Activated CD4-positive, CD25-positive, alpha-beta regulatory T cell treated with anti-CD3 and anti-CD28 coated beads, Interleukin-2, amount 50 U/mL, for 16 hours (primary cell): ENCODE data around the gene GEMIN2.
"Not testable (repeated sequence)": the region's sequence is repeated elsewhere in the genome, so short reads cannot be mapped to it uniquely, and the experiment has no call there.

ENCODE experiments used
- DNase-seq: peaks from one replicate; pipeline ENCODE4 v3.0.0-alpha.2; 2020; ENCODE audit warnings: low read depth, low spot score

The GEMIN2 gene

DNA sequence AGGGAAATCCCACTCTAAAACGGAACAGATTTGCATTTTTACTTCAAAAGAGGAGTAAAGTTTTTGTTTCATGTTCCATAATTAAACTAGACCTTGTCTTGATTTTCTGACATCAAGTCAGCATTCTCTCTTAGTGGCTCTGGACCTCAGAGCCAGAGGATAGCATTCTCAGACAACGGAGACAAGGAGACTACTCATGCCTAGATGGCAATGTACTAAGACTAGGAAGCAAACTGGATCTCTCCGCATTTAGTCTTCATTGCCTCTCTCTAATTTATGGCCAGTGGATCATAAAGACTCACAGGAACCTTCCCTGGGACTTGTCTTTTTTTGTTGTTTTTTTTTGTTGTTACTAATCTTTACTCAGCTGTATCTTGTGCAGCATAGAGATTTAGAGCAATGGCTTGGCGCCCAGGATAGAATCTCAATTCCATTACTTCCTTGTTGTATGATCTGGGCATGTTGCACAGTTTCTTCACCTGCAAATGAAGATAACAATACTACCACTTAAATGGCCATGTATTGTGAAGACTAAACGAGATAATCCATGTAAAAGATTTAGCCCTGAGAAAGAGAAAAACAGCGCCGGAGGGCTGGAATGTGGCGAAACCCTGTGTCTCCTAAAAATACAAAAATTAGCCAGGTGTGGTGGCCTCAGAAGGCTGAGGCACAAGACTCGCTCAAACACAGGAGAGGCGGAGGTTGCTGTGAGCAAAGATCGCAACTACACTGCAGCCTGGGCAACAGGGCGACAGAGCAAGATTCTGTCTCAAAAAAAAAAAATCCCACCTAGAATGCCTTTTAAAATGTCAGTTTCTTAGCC is 4.0 kb upstream of the GEMIN2 start:
- DNase-seq = no peak

DNA sequence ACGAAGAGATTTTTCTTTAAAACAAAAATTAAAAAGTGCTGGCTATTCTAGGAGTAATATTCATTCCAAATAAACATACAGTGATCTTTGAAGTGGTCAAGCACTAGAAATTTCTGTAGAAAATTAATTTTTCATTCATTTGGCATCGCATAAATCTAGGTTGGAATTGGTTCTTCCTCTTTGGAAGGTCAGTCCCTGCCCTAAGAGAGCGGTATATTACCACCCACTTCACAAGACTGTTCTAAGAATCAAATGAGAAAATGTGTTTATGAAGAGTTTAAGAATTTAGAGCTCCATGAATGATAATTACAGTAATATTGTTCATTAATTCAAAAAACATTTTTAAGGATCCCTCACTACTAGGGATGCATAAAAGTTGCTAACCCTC is 444 bp upstream of the GEMIN2 start:
- DNase-seq = no peak

DNA sequence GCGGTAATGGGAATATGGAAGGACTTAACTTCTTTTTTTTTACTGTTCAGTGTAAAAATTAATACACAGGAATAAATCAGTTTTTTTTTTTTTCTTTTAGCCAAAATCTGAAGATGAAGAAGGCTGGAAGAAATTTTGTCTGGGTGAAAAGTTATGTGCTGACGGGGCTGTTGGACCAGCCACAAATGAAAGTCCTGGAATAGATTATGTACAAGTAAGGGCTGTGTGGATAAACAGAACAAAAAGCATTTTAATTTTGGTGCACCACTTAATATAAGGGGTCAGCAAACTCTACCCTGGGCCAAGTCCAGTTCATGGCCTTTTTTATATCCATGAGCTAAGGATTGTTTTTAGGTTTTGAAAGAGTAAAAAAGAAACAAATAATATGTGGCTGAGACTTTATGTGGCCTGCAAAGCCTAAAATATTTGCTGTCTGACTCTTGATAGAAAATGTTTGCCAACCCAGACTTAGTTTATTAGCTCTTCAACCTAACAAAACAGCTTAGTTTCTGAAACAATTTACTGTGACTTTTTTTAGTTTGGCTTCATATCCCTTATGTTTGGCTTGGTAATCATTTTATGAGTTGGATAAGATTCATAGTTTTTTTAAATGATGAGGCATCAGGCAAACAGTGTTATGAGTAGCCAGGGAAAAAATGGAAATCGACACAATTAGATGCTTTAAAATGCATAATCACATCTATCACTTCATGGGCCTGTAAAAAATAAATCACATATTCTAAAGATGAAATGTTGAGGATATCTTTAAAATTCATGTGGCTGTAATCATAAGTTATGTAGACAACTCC is 8.4 kb downstream of the GEMIN2 start:
- no peak for DNase-seq

DNA sequence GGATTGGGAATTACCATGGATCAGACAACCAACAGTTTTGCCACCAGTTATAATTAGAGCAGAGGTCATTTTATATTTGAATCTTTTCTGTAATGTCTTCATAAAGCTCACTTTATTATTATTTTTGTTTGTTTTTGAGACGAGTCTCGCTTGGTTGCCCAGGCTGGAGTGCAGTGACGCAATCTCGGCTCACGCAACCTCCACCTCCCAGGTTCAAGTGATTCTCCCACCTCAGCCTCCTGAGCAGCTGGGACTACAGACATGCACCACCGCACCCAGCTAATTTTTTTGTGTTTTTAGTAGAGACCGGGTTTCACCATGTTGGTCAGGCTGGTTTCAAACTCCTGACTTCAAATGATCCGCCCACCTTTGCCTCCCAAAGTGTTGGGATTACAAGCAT is 23.7 kb downstream of the GEMIN2 start:
- not testable (repeated sequence) for DNase-seq

DNA sequence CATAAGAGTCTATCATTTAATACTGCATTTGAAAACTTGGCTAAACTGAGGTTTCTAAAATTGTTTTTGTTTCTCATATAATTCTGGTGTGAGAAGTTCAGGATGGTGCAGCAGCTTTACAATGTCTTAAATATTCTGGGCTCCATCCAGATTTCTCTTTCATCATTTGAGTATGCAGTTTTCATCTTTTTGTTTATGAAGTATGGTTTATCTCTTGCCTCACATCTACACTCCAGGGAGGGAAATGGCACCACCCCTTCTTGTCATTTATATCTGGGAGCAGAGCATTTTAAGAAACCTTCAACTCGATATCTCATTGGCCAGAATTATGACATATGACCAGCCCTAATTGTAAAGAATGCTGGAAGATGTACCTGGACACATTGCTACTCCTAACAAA is 24.3 kb downstream of the GEMIN2 start:
- no peak for DNase-seq

DNA sequence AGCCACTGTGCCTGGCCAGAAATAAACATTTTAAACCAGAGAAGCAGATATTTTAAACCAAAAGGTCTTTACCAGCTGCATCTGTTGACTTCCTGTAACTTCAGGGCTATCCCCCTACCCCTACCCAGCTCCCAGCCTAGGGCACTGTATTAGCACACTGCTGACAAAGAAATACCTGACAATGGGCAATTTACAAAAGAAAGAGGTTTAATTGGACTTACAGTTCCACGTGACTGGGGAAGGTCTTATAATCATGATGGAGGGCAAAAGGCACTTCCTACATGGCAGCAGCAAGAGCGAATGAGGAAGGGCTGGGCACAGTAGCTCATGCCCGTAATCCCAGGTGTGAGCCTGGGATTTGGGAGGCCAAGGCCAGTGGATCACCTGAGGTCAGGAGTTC is 26.0 kb downstream of the GEMIN2 start:
- no peak for DNase-seq

DNA sequence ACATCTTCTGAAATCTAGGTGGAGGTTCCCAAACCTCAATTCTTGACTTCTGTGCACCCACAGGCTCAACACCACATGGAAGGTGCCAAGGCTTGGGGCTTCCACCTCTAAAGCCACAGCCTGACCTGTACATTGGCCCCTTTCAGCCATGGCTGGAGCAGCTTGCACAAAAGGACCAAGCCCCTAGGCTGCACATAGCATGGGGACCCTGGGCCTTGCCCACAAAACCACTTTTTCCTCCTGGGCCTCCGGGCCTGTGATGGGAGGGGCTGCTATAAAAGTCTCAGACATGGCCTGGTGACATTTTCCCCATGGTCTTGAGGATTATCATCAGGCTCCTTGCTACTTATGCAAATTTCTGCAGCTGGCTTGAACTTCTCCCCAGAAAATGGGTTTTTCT is 27.5 kb downstream of the GEMIN2 start:
- DNase-seq = not testable (repeated sequence)

DNA sequence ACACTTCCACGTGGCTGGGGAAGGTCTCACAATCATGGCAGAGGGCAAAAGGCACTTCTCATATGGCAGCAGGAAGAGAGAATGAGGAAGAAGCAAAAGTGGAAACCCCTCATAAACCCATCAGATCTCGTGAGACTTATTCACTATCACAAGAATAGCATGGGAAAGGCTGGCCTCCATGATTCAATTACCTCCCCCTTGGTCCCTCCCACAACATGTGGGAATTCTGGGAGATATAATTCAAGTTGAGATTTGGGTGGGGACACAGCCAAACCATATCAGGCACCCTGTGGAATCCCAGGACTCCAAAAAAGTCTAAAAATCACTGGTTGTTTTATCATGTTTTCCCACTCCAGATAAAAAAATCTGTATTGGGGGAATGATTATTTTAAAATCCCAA is 29.1 kb downstream of the GEMIN2 start:
- not testable (repeated sequence) for DNase-seq

DNA sequence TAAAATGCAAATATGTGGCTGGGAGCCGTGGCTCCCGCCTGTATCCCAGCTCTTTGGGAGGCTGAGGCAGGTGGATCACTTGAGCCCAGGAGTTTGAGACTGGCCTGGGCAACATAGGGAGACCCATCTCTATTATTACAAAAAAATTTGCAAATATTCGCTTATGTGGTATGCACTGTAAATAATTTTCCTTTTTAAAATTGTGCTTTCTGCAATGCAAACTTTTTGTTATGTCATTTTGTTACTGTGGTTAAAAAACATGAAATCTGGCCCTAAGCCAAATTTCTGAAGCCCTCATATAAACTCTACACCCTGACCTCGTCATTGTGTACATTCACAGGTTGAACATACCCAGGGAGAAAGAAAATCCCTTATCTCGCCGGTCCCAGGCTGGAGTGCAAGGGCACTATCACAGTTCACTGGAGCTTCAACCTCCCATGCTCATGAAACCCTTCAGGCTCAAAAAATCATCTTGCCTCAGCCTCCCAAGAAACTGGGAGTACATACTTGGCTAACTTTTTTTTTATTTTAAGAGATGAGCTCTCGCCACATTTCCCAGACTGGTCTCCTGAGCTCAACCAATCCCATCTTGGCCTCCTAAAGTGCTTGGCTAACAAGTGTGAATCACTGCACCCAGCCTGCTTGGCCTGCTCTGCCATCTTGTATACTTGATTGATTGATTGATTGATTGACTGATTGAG is 31.3 kb downstream of the GEMIN2 start:
- no peak for DNase-seq

DNA sequence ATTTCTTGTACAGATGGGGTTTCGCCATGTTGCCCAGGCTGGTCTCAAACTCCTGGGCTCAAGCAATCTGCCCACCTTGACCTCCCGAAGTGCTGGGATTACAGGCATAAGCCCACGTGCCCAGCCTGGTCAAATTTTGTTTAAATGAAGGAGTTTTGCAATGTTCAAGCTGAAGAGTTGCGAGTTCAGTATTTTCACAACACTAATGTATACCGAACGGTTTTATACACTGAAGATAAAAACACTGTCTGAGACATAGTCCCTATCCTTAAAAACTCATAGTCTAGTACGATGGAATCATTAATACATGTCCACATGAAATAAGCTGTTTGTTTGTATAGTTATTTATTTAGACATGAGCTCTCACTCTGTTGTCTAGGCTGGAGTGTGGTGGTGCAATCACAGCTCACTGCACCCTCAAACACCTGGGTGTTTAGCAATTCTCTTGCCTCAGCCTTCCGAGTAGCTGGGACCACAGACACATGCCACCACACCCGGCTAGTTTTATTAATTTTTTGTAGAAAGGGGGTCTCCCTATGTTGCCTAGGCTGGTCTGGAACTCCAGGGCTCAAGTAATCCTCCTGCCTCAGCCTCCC is 40.6 kb downstream of the GEMIN2 start:
- no peak for DNase-seq

DNA sequence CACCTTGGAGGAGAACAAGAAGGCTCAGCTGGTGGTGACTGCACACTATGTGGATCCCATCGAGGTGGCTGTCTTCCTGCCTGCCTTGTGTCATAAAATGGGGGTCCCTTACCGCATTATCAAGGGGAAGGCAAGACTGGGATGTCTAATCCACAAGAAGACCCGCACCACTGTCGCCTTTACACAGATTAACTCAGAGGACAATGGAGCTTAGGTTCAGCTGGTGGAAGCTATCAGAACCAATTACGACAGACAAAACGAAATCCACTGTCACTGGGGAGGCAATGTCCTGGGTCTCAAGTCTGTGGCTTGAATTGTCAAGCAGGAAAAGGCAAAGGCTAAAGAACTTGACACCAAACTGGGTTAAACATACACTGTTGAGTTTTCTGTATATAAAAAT is 43.4 kb downstream of the GEMIN2 start:
- no peak for DNase-seq

DNA sequence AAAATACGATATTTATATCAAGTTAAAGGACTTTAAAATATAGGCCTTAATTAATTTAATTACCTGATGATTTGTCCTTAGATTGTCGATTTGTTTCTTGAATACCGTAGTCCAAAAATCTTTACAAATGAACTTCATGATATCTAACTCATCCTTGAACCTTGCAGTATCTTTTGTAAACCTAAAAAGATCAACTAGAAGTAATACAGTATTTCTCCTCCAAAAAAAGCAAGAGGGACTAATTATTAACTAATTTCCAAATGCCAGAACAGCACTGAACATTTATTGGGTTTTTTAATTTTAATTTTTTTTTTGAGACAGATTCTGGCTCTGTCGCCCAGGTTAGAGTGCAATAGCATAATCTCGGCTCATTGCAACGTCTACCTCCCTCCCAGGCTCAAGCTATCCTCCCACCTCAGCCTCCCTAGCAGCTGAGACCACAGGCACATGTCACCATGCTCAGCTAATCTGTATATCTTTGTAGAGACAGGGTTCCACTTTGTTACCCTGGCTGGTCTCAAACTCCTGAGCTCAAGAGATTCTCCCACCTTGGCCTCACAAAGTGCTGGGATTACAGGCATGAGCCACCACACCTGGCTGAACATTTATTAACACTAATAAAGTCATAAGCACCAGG is 44.2 kb downstream of the GEMIN2 start:
- DNase-seq = no peak

DNA sequence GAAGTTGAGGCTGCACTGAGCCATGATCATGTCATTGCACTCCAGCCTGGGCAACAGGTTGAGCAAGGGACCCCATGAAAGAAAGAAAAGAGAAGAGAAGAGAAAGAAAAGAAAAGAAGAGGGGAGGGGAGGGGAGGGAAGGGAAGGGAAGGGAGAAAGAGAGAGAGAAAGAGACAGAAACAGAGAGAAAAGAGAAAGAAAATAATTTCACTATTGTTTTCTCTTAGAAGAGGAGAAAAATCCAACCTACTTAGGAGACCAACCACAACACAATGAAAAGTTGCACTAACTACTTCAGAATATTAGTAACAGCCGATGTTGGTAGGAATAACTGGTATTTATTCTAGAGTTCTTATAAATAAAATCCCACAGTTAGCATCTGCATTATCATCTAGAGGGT is 46.4 kb downstream of the GEMIN2 start:
- DNase-seq = no peak

DNA sequence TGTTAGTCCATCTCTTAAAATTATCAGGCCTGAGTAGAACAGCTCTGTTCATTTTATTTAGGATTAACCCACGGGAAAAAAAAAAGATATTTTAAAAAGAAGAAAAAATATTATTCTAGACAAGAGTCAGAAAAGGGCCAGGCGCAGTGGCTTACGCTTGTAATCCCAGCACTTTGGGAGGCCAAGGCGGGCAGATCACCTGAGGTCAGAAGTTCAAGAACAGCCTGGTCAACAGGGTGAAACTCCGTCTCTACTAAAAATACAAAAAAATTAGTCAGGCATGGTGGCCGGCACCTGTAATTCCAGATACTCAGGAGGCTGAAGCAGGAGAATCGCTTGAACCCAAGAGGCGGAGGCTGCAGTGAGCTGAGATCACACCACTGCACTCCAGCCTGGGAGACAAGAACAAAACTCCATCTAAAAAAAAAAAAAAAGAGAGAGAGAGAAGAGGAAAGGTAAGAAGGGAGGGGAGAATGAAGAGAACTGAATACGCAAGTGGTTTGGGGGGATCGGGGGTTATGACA is 53.7 kb downstream of the GEMIN2 start:
- not testable (repeated sequence) for DNase-seq

DNA sequence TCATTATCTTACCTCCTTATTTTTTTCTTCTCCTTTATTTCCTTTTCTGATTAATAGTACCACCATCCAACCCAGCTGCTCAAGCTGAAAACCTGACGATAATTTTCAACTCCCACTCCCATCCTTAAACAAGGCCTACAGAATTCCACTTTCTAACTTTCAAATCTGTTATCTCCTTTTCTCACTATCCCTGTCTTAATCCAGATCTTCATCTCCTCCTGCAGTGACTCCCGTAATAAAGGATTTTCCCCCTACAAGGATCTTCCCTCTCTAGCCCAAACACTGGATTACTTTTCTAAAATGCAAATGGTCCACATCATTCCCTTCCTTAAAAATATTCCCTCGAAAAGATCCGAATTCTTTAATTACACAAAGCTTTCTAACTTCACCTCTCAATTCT is 54.5 kb downstream of the GEMIN2 start:
- DNase-seq = no peak

DNA sequence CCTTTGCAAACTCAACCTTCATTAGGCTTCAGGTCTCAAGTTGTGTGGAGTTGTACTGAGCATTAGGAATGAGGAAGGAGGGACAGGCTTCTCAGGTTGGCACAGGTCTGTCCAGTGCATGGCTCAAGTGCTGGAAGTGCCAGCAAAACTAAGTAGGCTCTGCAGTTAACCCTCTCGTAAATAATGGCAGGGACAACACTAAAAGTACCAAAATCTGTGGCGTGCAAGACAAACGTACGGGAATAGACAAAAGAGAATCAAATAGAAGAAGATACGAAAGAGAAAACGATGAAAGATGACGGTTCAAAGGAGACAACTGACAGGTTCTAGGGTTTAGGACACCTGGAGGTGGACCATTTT is 55.4 kb downstream of the GEMIN2 start:
- DNase-seq = no peak

DNA sequence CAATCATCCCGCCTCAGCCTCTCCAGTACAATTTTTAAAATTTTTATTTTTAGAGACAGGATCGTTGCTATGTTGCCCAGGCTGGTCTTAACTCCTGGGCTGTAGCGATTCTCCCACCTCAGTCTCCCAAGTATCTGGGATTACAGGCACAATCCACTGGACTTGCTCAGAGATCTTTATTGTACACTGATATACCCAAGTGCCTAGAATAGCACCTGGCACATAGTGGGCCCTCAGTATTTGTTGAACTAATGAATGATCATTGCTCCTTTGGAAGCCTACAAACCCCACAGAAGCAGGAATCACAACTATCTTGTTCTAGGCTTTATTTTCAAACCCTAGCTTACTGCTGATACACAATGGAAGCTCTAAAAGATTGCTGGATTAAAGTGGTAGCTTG is 59.1 kb downstream of the GEMIN2 start:
- DNase-seq = no peak

DNA sequence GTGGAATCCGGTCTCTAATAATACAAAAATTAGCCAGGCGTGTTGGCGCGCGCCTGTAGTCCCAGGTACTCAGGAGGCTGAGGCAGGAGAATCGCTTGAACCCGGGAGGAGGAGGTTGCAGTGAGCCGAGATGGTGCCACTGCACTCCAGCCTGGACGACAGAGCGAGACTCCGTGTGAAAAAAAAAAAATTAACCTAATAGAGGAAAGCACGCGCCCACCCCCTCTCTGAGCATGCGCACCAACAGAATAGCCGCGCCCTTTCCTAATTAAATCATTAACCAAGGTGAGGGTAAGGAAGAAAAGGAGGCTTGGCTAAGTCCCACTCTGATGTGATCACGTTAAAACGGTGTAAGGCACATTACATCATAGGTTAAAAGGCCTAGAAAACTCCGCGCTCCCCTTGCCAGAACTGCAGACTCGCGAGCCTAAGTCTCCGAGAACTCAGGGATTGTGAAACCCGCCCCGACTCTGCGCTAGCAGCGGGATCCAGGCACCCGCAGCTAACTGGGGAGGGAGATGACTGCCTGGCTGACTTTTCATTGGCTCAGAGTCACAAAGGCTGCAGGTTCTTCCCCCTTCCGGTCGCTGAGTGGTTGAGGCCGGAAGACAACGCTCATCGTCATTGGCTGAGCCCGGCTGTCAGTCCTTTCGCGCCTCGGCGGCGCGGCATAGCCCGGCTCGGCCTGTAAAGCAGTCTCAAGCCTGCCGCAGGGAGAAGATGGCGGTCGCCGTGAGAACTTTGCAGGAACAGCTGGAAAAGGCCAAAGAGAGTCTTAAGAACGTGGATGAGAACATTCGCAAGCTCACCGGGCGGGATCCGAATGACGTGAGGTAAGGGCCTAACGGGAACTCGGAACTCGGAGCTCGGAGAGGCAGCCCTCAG is 60.7 kb downstream of the GEMIN2 start, which contains the start of gene PNN:
Gene PNN, plus strand, starts transcription at position 695 of the 885 bp plus-strand sequence. Its CDS starts 26 bp downstream, at position 721.
- peak; percentile 97 for DNase-seq

DNA sequence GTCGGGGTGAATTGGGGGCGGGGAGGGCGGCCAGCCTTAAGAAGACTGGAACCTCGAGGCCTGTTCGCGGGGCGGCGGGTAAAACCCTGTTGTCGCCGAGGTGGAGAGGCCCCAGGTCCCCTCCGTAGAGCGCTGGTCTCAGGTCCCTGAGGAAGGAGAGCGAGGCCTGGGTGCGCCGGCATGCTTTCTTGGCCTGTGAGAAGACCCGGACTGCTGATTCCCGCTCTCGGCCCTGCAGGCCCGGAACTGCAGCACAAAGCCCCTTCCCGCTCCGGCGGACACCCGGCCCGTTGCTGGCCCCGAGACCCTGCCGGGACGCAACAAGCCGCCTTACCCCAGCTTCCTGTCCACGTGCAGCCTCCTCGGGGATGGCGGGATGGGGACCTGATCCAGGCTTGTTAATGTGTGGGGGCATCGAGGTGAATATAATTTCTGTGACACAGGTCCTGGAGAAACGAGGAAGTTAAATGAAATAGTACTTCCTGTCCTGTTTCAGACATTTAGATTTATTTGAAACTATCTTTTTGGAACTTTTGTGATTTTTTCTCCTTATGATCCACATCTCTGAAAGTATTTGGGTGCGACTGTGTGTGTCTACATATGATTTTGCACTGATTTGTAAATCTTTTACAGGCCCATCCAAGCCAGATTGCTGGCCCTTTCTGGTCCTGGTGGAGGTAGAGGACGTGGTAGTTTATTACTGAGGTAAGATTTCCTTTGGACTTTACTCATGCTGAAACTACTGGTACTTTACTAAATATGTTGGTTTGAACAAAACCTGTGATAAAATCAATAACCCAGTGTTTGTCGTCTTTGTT is 61.5 kb downstream of the GEMIN2 start:
- DNase-seq = no peak
